ENCODE results near the gene SCAF8.
"Not testable (repeated sequence)": the region's sequence is repeated elsewhere in the genome, so short reads cannot be mapped to it uniquely, and the experiment has no call there.

SCAF8 gene

GRCh38 chr6:154805288-154805911 lies 72.2 kb downstream of the SCAF8 start:
- ATAC-seq (replicated peaks) (peak; percentile 67), DNase-seq (no peak)
- Mint-ChIP-seq H3K4me3 (no peak overlapping the region), H3K36me3 (ENCODE audit: insufficient read depth) (peaks cover 77% of the 10 kb centered on the region), H3K4me1 (ENCODE audit: low read depth in 2 of 2) (peaks cover under 1 to 9% of the 10 kb centered on the region in 2 donors), H3K9me3 (no peaks in the 10 kb centered on the region), H3K27ac (no peak overlapping the region), H3K27me3 (no peaks in the 10 kb centered on the region)

- Mint-ChIP-seq H3K27me3 (no peaks in the 10 kb centered on the region), H3K4me3 (no peak overlapping the region), H3K9me3 (peaks cover 0 to 2% of the 10 kb centered on the region in 2 donors), H3K4me1 (ENCODE audit: low read depth in 2 of 2) (peaks cover 0 to 4% of the 10 kb centered on the region in 2 donors), H3K27ac (peak overlapping the region; percentile 19 to 67), H3K36me3 (ENCODE audit: insufficient read depth) (peaks cover 85% of the 10 kb centered on the region)
- ATAC-seq (replicated peaks): no peak
- DNase-seq: no peak
These were observed 73.6 kb downstream of the SCAF8 start for GRCh38 chr6:154806804-154807203.

GRCh38 chr6:154811663-154812062 lies 78.4 kb downstream of the SCAF8 start:
- not testable (repeated sequence) for H3K9me3 Mint-ChIP-seq; DNase-seq; H3K27me3 Mint-ChIP-seq; H3K4me3 Mint-ChIP-seq; H3K27ac Mint-ChIP-seq; ATAC-seq (replicated peaks); H3K4me1 Mint-ChIP-seq (ENCODE audit: low read depth in 2 of 2)
- peaks cover 74% of the 10 kb centered on the region for H3K36me3 Mint-ChIP-seq (ENCODE audit: insufficient read depth)

GRCh38 chr6:154814063-154814462 lies 80.8 kb downstream of the SCAF8 start:
- Mint-ChIP-seq H3K27me3 (no peaks in the 10 kb centered on the region), H3K36me3 (ENCODE audit: insufficient read depth) (peaks cover 74% of the 10 kb centered on the region), H3K4me3 (no peak overlapping the region), H3K4me1 (ENCODE audit: low read depth in 2 of 2) (peaks cover 0 to 8% of the 10 kb centered on the region in 2 donors), H3K27ac (peak overlapping the region; percentile 60 to 76), H3K9me3 (peaks cover 0 to 2% of the 10 kb centered on the region in 2 donors)
- ATAC-seq (replicated peaks): no peak
- DNase-seq: no peak

GRCh38 chr6:154815938-154816820 lies 83.0 kb downstream of the SCAF8 start:
- peaks cover 0 to 8% of the 10 kb centered on the region in 2 donors for H3K4me1 Mint-ChIP-seq (ENCODE audit: low read depth in 2 of 2)
- no peak for ATAC-seq (replicated peaks)
- H3K27ac Mint-ChIP-seq: peak overlapping the region; percentile 78 to 86
- peaks cover 74% of the 10 kb centered on the region for H3K36me3 Mint-ChIP-seq (ENCODE audit: insufficient read depth)
- peaks cover 0 to 2% of the 10 kb centered on the region in 2 donors for H3K9me3 Mint-ChIP-seq
- H3K4me3 Mint-ChIP-seq: no peak overlapping the region
- H3K27me3 Mint-ChIP-seq: no peaks in the 10 kb centered on the region
- DNase-seq: no peak

- H3K4me1 Mint-ChIP-seq (ENCODE audit: low read depth in 2 of 2): peaks cover 7 to 22% of the 10 kb centered on the region in 2 donors
- ATAC-seq (replicated peaks) (no peak), DNase-seq (no peak)
- no peaks in the 10 kb centered on the region for H3K27me3 Mint-ChIP-seq
- H3K9me3 Mint-ChIP-seq: no peaks in the 10 kb centered on the region
- peaks cover 78% of the 10 kb centered on the region for H3K36me3 Mint-ChIP-seq (ENCODE audit: insufficient read depth)
- H3K27ac Mint-ChIP-seq: peak overlapping the region; percentile 4 to 40
- H3K4me3 Mint-ChIP-seq: no peak overlapping the region
These were observed 87.9 kb downstream of the SCAF8 start for GRCh38 chr6:154821099-154821498.

- Mint-ChIP-seq H3K27ac (peak overlapping the region; percentile 4 to 23), H3K36me3 (ENCODE audit: insufficient read depth) (peaks cover 72% of the 10 kb centered on the region), H3K27me3 (no peaks in the 10 kb centered on the region), H3K4me3 (no peak overlapping the region), H3K9me3 (no peaks in the 10 kb centered on the region), H3K4me1 (ENCODE audit: low read depth in 2 of 2) (peaks cover 7 to 22% of the 10 kb centered on the region in 2 donors)
- DNase-seq: no peak
- ATAC-seq (replicated peaks): no peak
These were observed 88.4 kb downstream of the SCAF8 start for GRCh38 chr6:154821638-154822037.

- peaks cover 71% of the 10 kb centered on the region for H3K36me3 Mint-ChIP-seq (ENCODE audit: insufficient read depth)
- peaks cover 10 to 17% of the 10 kb centered on the region in 2 donors for H3K4me1 Mint-ChIP-seq (ENCODE audit: low read depth in 2 of 2)
- DNase-seq (no peak), ATAC-seq (replicated peaks) (no peak)
- H3K27ac Mint-ChIP-seq: peak overlapping the region in 1 of 2 donors; percentile 4
- H3K27me3 Mint-ChIP-seq: no peaks in the 10 kb centered on the region
- H3K4me3 Mint-ChIP-seq: no peak overlapping the region
- H3K9me3 Mint-ChIP-seq: no peaks in the 10 kb centered on the region
These were observed 89.8 kb downstream of the SCAF8 start for GRCh38 chr6:154822947-154823558.

GRCh38 chr6:154824076-154824475 lies 90.9 kb downstream of the SCAF8 start:
- no peak overlapping the region for H3K4me3 Mint-ChIP-seq
- ATAC-seq (replicated peaks) (no peak), DNase-seq (no peak)
- H3K36me3 Mint-ChIP-seq (ENCODE audit: insufficient read depth): peaks cover 71% of the 10 kb centered on the region
- no peaks in the 10 kb centered on the region for H3K27me3 Mint-ChIP-seq
- peak overlapping the region in 1 of 2 donors; percentile 36 for H3K27ac Mint-ChIP-seq
- no peaks in the 10 kb centered on the region for H3K9me3 Mint-ChIP-seq
- H3K4me1 Mint-ChIP-seq (ENCODE audit: low read depth in 2 of 2): peaks cover 10 to 17% of the 10 kb centered on the region in 2 donors

- Mint-ChIP-seq H3K9me3 (no peaks in the 10 kb centered on the region), H3K27me3 (no peaks in the 10 kb centered on the region), H3K36me3 (ENCODE audit: insufficient read depth) (peaks cover 76% of the 10 kb centered on the region), H3K4me3 (no peak overlapping the region), H3K4me1 (ENCODE audit: low read depth in 2 of 2) (peaks cover 16 to 23% of the 10 kb centered on the region in 2 donors), H3K27ac (peak overlapping the region in 1 of 2 donors; percentile 38)
- no peak for DNase-seq
- ATAC-seq (replicated peaks): no peak
These were observed 96.8 kb downstream of the SCAF8 start for GRCh38 chr6:154829970-154830369.

GRCh38 chr6:154830771-154831170 lies 97.6 kb downstream of the SCAF8 start:
- ATAC-seq (replicated peaks): no peak
- Mint-ChIP-seq H3K27me3 (no peaks in the 10 kb centered on the region), H3K4me3 (no peak overlapping the region)

GRCh38 chr6:154835307-154835706 lies 102.1 kb downstream of the SCAF8 start:
- Mint-ChIP-seq H3K4me3 (no peak overlapping the region), H3K27me3 (no peaks in the 10 kb centered on the region), H3K27ac (peak overlapping the region in 1 of 2 donors; percentile 38), H3K36me3 (ENCODE audit: insufficient read depth) (peaks cover 40% of the 10 kb centered on the region), H3K9me3 (no peaks in the 10 kb centered on the region), H3K4me1 (ENCODE audit: low read depth in 2 of 2) (peaks cover 18 to 40% of the 10 kb centered on the region in 2 donors)
- ATAC-seq (replicated peaks) (no peak), DNase-seq (no peak)

More at GRCh38 chr6:154830771-154831170, 97.6 kb downstream of the SCAF8 start:
- Mint-ChIP-seq H3K9me3 (no peaks in the 10 kb centered on the region), H3K27ac (no peak overlapping the region), H3K36me3 (ENCODE audit: insufficient read depth) (peaks cover 70% of the 10 kb centered on the region), H3K4me1 (ENCODE audit: low read depth in 2 of 2) (peaks cover 16 to 29% of the 10 kb centered on the region in 2 donors)
- DNase-seq: no peak

- Mint-ChIP-seq H3K27ac (no peak overlapping the region), H3K36me3 (ENCODE audit: insufficient read depth) (peaks cover 7% of the 10 kb centered on the region), H3K4me1 (ENCODE audit: low read depth in 2 of 2) (peaks cover 17 to 39% of the 10 kb centered on the region in 2 donors), H3K27me3 (no peaks in the 10 kb centered on the region), H3K9me3 (no peaks in the 10 kb centered on the region), H3K4me3 (no peak overlapping the region)
- ATAC-seq (replicated peaks): no peak
- DNase-seq: no peak
These were observed 106.3 kb downstream of the SCAF8 start for GRCh38 chr6:154839546-154839945.

All from effector memory CD8-positive, alpha-beta T cell (primary cell).